NCI-H2196 treated with DMSO at 0.1 percent for 48 hours (cell line): ENCODE data around the gene SLC29A1.
"Not testable (repeated sequence)": the region's sequence is repeated elsewhere in the genome, so short reads cannot be mapped to it uniquely, and the experiment has no call there.

Experiments used
- DNase-seq: peaks from one replicate; lab custom pipeline; 2025; ENCODE audit not compliant: unreplicated experiment; lab: John Stamatoyannopoulos, UW

Gene SLC29A1

DNA sequence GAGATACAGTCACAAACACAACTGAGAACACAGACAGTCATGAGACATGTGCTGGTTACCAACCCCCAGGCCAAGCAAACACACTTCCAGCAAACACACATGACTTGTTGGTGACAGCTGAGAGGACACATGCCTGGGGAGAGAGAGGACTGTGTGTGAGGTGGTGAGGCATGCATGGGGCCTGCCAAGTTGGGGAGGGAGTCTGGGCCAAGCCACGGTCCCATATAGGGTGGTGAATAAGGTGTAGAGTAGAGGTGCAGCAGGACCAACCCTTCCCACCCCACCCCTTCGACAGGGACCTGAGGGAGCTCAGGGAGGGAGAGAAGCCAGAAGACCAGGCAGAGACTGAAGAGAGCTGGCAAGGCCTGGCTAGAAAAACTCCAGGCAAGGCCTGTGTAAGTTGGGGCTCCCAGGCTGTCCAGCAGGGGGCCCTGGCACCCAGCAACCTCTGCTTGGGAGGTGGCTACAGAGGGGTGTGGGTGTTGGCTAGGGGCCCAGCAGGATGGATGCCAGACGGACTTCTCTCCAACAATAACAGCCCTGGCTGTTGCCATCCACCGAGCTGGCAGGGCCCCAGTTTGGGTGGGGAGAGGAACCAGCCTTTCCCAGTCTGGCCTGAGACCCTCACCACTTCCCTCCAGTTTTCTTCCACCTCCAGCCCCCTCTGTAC lies 2.0 kb upstream of the SLC29A1 start:
- peak; percentile 83 for DNase-seq

DNA sequence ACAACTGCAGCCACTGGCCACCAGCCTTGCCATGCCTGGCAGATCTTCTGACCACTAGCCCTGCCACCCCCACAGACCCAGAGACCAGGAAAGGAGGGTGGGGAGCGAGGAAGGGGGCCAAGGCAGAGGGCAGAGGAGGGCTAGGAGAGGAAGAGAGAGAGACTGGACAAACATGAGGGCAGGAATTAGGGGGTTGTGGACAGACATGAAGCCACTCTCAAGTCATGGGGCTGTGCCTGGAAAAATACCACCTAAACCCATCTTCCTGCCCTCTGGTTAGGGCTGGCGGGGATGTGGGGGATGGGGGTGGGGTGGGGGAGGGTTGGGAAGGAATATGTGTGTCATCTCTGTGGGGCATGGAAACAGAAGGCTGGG lies 1.4 kb upstream of the SLC29A1 start:
- DNase-seq, result no peak

DNA sequence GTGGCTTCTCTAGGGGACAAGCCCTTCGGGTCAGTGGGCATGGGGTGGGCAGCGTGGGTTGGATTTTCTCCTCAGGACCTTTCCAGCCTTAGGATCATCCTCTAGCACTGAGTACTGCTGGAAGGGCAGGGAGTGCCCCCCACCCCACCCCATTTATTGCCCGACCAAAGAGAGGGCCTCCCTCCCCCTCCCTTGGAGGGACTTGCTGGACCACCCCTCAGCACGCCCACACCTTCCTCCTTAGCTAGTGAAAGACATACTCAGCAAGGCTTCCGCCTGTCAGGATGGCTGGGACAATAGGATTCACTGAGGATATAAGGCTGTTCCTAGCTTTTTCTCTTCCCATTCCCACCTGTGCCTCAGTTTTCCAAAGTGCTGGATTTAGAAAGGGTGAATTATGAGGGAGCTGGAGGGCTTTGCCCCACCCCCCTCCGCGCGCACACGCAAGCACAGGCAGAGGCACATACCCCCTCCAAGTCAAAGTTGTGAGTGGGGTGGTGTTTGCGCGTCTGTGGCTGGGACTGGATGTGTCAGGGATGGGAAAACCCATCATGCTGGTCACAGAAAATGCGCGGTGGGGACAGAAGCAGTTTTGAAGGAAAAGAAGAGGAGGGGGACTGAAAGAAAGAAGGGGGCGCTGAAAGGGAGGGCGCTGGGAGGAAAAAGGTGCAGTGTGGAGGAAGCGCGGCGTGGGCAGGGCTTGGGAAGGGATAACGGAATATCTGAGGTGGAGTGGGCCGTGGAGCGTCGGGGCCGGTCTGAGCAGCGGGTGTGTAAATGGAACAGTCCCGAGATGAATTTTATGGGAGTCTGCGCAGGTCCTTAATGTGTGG lies 693 bp upstream of the SLC29A1 start:
- no peak for DNase-seq

DNA sequence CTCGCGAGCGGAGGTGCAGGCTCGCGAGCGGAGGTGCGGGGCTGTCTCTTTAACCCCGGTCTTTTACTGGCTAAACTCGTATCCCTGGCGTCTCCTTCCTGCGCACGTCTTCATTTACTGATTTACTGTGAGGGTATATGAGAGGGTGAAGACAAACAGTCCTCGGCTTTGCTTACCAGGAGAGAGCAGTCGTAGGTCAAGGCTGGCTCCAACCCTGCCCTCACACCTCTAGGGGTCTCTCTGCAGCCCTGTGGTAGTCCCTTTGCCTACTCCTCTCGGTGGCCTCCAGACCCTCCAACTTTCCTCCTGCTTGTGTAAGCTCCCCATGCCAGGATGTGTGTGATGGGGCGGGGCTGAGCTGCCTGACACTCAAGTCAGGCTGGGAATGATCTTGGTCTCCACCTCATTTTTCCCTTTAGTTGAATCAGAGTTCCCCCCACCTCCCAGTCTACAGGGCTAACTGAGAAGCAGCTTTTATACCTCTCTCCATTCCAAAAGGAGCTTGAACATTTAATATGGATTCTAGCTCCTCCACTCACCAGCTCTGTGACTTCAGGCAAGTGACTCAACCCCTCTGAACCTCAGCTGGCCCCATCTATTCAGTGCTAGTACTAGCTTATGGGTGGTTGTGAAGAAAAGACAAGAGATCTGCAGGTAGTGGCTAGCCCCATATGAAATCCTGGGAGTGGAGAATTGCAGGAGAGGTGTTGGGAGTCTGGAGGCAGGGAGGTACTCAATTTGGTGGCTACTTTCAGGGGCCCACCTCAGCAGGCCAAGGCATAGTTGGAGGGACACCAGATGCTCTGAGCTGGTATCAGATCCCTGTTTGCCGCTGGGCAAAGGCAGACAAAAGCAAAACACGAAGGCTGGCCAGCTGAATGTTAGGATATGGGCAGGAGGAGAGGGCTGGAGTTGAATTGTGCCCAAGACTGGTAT lies 902 bp downstream of the SLC29A1 start:
- no peak for DNase-seq

DNA sequence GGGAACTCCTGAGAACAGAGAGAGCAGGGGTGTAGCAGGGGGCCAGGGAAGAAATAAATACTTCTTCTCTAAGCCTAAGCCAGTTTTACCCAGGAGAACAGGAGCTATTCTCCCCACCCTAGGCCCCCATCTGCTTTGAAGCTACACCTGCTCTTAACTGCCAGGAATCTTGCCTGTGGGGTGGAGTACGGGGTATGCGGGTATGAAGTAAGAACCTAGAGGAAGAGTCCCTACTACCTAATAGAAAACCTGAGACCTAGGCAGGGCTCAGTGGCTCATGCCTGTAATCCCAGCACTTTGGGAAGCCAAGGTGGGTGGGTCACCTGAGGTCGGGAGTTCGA lies 1.5 kb downstream of the SLC29A1 start:
- DNase-seq, result no peak

DNA sequence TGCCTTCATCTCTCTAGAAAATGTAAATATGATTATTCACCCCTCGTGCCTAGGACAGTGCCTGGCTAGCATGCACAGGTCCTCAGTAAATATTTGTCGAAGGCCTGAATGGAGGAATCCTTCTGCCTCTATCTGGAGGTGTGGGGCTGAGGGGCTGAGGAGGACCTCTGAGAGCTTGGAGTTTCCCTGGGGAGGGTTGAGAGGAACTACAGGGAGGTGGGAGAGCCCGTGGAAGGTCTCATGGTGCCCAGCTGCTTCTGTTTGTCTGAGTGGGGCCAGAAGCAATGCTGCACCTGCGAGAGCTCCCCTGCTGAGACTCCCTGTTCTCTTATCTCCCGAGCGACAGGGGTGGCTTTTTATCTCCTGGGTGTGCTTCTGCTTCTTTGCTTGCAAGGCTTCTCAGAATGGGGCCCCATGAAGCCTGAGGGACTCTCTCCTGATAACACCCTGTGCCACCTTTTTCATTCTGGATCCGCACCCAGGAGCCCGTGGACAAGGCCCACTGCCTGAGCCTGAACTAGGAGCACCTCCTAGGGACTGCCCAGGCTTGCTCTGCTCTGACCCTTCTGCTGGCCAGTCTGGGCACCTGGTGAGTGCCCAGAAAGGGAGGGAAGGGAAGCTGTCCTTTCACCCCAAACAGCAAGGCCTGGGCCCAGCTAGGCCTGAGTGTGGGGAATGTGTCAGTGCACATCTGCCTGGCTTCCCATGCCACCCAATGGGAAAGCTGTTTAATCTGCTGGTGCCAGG lies 2.4 kb downstream of the SLC29A1 start:
- DNase-seq, result no peak

DNA sequence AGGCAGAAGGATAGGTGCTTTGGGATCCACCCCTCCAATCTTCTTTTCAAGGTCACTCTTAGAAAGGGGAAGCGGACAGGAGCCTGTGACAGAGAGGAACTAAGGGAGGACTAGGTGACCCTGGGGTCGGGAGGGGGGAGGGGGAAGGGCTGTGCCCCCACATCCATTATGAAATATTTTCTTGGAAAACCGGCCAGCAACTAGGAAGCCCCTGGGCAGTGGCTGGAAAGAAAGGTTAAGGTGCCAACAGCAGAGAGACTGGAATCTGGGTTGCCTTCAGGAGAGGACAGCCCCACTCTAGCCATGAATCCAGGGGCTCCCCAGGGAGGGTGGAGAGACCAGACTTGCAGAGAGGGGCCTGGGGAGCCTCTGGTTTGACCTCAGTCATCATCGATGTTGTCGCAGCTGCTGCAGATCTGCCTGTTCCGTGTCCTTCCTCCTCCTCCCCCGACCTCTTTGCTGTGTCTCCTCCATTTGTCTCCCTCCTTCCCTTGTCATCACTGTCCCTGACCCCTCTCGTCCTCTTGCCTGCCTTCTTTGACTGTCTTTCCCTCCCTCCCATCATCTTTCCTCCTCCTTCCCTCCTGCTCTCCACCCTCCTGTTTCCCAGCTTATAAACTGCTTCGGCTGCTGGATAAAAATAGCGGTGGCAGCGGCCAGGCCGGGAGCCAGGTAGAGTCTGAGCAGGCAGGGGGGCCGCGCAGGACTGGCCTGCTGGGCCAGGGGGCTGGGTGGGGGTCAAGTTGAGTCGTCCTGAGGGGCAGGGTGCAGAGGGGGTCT lies 3.2 kb downstream of the SLC29A1 start:
- DNase-seq, result no peak

DNA sequence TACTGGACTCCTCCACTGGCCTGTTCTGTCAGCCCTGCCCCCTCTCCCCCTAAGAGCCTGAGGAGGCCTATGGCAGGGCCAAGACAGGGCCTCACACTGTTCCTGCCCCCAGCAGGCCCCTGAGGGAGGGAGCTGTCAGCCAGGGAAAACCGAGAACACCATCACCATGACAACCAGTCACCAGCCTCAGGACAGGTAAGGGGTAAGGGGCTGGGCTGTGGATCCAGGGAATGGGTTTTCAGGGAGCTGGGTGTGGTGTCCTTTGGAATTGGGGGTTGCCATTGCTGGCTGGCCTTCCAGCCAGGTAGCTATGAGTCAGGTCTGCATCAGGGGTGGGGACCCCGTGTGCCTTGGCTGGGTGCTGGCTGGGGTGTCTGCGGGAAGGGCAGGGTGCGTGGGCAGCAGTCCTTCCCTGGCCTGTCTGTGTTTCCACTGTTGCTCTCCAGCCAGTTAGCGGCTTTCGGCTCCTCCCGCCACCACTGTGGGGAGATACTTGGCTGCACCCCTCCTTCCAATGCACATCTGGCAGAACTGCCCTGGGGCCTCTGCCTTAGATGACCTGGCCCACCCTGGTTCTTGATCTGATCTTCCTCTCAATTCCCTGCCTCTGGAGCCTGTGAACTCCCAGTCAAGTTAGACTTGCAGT lies 3.9 kb downstream of the SLC29A1 start:
- DNase-seq, result no peak

DNA sequence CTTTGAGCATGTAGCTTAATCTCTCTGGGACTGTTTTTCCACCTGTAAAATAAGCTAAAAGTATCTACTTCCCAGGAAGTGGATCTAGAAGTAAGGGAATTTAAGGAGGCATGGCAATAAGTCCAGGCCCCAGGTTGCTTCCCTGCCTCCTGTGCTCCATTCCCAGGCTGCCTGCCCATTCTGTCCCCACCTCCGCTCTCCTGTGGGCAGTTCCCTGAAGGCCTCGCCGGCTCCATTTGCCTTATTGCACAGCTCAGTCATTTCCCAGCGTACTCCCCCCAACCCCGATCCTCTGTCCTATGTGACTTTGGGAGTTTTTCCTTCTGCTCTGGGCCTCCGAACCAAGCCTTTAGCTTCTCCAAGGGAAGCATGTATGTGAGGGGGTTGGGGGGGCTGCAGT lies 4.6 kb downstream of the SLC29A1 start:
- DNase-seq, result no peak

DNA sequence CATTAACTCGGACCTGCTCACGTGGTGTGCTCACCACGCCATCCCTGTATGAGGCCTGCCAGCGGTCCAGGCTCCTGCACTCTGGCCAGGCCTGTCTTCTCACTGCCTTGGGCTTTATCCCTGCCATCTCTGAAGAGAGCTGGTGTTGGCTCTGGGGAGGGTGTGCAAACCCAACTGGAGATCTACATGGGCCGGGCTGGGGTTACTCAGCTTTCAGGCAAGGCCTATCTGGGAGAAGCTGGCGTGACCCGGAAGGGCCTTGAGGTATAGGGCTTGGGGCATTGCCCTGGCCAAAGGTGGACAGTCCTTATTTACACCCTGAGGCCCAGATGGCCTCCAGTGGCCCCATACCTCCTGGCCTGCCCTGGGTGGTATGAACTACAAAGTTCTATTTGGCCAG lies 5.0 kb downstream of the SLC29A1 start:
- DNase-seq, result no peak

DNA sequence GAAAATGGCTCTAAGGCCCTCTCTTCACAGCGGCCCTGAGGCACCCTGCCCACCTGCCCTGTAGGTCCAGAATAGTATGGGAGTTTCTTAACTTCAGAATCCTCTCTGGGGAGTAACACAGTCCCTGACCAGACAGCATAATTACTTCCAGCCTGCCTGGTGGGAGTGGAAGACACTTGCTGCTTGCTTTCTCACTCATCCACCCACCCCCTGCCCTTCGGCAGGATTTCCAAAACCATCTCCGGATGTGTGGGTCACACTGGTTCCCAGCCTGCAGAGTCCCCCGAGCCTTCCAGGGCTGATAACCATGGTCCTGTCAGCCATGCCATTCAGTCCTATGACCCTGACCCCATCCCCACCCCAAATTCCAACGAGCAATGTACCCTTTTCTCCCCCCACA lies 5.4 kb downstream of the SLC29A1 start:
- DNase-seq, result no peak

DNA sequence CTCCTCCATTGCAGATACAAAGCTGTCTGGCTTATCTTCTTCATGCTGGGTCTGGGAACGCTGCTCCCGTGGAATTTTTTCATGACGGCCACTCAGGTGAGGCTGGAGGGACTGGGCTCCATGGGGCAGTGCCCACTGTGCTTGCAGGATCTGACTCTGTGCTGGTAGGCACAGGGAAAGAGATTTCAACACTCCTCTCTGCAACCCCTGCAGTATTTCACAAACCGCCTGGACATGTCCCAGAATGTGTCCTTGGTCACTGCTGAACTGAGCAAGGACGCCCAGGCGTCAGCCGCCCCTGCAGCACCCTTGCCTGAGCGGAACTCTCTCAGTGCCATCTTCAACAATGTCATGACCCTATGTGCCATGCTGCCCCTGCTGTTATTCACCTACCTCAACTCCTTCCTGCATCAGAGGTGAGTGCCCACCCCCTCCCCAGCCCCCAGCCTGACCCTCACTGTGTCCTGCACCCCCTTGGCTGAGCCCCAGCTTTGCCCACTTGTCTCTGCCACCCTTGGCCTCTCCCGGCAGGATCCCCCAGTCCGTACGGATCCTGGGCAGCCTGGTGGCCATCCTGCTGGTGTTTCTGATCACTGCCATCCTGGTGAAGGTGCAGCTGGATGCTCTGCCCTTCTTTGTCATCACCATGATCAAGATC lies 6.1 kb downstream of the SLC29A1 start:
- no peak for DNase-seq

DNA sequence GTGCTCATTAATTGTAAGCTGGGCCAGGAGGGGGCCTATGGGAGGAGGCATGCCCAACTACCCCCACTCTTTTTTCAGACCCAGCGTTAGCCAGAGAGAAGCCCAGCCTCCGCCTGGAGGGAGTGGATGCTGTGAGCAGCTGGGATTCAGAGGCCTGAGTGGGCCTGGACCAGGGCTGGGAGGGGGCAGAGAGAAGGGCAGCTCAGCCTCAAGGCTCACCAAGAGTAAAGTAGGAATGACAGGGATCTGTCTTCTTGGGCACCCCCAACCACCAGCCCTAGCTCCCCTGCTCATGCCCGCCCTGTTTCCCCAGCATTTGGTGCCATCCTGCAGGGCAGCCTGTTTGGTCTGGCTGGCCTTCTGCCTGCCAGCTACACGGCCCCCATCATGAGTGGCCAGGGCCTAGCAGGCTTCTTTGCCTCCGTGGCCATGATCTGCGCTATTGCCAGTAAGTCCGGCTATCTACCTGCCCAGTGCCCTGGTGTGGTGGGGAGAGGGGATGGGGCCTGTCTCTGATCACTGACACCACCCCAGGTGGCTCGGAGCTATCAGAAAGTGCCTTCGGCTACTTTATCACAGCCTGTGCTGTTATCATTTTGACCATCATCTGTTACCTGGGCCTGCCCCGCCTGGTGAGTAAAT lies 6.8 kb downstream of the SLC29A1 start:
- no peak for DNase-seq

DNA sequence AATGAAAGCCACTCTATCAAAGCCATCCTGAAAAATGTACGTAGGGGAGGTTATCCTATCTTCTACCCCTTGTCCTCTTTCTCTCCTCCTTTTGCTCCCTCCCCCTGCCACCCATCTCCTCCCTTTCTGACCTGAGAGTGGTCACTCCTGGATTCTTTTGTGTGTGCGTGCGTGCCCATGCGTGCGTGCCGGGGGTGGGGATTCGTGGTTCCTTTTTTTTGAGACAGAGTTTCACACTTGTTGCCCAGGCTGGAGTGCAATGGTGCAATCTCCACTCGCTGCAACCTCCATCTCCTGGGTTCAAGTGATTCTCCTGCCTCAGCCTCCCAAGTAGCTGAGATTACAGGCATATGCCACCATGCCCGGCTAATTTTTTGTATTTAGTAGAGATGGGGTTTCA lies 8.0 kb downstream of the SLC29A1 start:
- DNase-seq, result not testable (repeated sequence)

DNA sequence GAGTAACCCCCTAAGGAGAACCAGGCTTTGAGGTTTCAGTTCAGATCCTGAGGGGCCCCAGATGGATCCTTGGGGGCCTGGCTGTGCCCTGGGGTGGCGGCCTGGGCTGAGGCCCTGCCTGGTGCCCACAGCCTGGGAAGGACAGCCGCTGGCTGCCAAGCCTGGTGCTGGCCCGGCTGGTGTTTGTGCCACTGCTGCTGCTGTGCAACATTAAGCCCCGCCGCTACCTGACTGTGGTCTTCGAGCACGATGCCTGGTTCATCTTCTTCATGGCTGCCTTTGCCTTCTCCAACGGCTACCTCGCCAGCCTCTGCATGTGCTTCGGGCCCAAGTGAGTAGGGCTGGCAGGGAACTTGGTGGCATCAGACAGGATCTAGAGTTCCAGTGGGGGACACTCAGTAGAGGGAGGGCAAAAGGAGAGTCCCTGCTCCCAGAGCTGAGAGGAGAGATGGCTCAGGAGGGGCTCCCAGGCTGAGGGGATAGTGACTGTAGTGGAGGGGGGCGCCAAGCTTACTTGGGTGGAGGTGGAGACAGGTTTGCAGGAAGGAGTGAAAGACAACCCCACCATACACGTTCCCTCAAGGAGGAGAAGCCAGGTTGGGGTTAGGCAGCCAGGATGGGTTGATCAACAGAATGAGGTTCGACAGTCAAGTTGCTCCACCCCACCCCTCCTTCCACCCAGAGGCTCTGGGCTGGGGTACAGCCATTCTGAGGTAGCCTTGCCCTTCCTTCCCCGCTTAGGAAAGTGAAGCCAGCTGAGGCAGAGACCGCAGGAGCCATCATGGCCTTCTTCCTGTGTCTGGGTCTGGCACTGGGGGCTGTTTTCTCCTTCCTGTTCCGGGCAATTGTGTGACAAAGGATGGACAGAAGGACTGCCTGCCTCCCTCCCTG lies 9.5 kb downstream of the SLC29A1 start:
- DNase-seq, result no peak

DNA sequence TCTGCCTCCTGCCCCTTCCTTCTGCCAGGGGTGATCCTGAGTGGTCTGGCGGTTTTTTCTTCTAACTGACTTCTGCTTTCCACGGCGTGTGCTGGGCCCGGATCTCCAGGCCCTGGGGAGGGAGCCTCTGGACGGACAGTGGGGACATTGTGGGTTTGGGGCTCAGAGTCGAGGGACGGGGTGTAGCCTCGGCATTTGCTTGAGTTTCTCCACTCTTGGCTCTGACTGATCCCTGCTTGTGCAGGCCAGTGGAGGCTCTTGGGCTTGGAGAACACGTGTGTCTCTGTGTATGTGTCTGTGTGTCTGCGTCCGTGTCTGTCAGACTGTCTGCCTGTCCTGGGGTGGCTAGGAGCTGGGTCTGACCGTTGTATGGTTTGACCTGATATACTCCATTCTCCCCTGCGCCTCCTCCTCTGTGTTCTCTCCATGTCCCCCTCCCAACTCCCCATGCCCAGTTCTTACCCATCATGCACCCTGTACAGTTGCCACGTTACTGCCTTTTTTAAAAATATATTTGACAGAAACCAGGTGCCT lies 10.2 kb downstream of the SLC29A1 start:
- DNase-seq, result no peak
